AG09319 (cell line): ENCODE results near the gene UNC13A.

Experiments
- DNase-seq: peaks from one replicate; pipeline ENCODE4 v3.0.0-alpha.2; 2010; ENCODE audit warnings: low read depth; ENCODE audit errors: extremely low read depth
- CTCF ChIP-seq: IDR thresholded peaks from 2 replicates; pipeline ENCODE4 v1.5.1; 2011; ENCODE audit warnings: low read depth, mild to moderate bottlenecking, inconsistent platforms, low read length, moderate library complexity

Gene UNC13A

GRCh38 chr19:17685451-17686022, 2.6 kb downstream of the UNC13A start:
- DNase-seq = no peak
- no peak for TF ChIP-seq CTCF

GRCh38 chr19:17684256-17684655, 3.9 kb downstream of the UNC13A start:
- no peak for DNase-seq
- no peak for TF ChIP-seq CTCF

- DNase-seq = no peak
- no peak for TF ChIP-seq CTCF
These were observed 5.1 kb downstream of the UNC13A start for GRCh38 chr19:17683078-17683477.

- no peak for TF ChIP-seq CTCF
- no peak for DNase-seq
These were observed 5.9 kb downstream of the UNC13A start for GRCh38 chr19:17682273-17682672.

- TF ChIP-seq CTCF = no peak
- no peak for DNase-seq
These were observed 6.5 kb downstream of the UNC13A start for GRCh38 chr19:17681505-17682125.

GRCh38 chr19:17680230-17680722, 7.9 kb downstream of the UNC13A start:
- no peak for TF ChIP-seq CTCF
- DNase-seq = no peak

GRCh38 chr19:17679526-17680229, 8.5 kb downstream of the UNC13A start:
- TF ChIP-seq CTCF = no peak
- no peak for DNase-seq
